ENCODE results near the gene IL20. TPM values are rescaled to one million over a fixed set of nuclear protein-coding genes. Genes with fewer than 3 reads are reported as not detected.

Gene IL20
- not detected in 2 replicates for total RNA-seq (2014; rRNA removed; shearing (Covaris generic))

DNA sequence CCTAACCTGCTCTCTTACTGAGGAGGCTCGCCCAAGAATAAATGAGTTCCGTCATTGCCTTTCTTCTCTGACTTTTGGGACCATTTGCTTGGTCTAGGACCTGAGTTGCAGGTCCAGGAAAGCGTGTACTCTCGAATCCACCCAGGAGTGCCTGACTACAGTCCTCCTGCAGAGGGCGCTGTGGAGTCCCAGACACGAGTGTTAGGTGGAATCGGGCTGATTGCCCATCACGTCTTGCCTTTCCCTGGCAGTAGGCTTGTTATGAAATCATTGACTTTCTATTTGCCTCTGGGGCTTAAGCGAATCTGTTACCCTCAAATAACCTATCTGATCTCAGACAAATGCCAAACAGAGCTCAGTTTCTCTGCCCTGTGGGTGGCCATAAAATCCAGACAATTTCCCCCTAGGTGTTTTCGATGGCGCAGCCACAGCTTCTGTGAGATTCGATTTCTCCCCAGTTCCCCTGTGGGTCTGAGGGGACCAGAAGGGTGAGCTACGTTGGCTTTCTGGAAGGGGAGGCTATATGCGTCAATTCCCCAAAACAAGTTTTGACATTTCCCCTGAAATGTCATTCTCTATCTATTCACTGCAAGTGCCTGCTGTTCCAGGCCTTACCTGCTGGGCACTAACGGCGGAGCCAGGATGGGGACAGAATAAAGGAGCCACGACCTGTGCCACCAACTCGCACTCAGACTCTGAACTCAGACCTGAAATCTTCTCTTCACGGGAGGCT, at the start of gene IL20:
IL20 (plus strand) TSS at position 685 of the 733 bp plus-strand sequence. CDS start 230 bp downstream, outside the sequence.
- peak; percentile 76 for DNase-seq (ENCODE audit: low spot score)

DNA sequence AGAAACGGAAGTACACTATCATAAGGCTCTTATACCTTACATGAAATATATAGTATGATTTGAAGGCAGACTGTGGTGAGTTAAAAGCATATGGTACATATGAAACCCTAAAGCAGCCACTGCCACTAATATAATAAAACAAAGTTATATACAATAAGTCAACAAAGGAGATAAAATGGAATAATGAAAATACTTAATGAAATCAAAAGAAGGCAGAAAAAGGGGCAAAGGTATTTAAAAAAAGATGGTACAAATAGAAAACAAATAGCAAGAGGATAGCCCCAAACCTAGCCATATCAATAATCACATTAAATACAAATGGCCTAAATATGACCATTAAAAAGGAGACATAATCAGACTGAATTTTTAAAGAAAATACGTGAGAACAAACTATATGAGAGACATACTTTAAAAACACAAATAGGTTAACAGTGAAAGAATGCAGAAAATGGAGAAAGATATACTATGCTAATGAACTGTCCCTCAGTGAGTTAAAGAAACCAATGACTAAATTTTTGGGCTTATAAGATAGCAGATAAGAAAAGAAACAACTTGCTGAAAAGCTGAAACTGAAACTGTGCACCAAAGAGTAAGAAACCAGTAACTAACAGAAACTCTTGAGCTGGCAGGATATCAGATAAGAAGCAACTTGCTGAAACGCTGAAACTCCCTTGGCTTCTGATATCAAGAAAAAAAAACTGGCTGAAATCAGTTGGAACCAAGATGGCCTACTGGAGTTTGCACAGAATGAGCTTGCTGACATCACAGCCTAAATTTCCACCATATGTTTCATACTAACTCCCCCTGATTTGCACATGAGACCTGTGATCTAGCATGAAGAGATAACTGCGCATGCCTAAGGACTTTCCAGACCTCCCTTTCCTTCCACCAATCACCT, 48.8 kb upstream of the IL20 start:
- DNase-seq (ENCODE audit: low spot score): no peak

- DNase-seq (ENCODE audit: low spot score): no peak
Observed at GRCh38 chr1:206821493-206821892, 43.9 kb upstream of the IL20 start.

DNA sequence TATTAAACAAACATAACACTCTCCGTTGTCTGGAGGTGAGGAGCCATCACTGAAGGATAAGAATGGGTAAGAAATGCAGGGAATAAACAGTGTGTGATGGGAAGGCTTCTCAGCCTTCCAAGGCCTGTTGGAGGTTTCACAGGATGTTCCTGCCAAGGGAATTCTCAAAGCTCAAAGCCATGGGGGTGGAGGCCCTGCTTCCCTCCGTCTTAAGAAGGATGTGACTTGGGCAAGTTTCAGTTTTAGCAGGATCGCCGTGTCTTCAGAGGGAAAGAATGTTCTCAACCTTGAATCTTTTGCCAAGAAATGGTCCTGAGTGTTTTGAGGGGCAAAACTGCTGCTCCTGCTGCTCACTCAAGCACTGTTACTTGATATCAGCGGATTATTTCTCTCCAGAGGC, 41.7 kb upstream of the IL20 start:
- no peak for DNase-seq (ENCODE audit: low spot score)

DNA sequence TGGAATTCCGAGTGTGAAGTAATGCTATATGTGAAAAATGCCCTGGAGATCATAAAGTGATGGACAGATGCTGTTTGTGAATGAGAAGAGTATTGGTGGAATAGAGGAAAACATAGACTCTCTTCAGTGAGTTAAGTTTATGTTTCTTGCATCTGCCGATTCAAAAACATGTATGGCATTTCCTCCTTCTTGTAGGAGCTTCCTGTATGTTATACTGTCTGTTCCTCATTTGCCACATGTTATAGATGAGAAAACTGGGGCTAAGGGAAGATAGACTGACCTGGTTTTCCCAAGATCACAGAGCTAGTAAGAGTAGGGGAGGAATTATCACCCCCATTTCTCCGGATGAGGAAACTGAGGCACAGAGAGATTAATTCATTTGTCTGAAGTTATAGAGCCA, 41.1 kb upstream of the IL20 start:
- DNase-seq (ENCODE audit: low spot score): no peak

DNA sequence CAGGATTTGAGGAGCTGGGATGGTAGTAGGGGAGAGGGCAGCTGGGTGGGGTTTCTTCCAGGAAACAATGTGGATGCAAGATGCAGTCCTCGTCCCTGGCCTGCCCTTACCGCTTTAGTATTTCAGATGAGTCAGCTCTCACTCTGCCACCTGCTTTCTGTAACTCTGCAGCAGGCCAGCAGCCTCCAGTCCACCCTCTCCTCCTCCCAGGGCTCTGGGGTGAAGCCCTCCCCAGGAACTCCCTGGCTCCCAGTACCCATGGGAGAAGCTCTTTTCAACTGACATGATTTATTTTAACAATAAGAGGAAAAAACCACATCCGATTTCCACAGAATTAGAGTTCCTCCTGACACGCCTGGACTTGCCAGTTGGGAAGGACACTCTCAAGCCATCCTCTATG, 39.0 kb upstream of the IL20 start:
- peak; percentile 58 for DNase-seq (ENCODE audit: low spot score)

DNA sequence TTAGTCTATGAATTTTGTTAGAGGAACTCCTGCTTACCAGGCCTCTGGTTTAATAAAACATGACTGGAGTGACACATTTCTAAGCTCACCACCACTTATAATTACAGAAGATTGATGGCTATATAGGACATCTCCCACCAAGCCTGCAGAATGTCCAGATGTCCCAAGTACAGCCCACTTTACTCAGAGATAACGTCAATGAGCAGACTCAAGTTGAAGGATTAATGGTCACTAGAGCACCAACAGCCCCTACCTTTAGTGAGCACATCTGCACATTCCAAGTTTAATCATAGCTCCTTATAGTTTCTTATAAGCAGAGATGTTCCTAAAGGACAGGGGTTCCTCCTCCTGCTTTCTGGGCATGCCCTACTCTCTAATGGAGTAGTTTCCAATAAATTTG, 37.4 kb upstream of the IL20 start:
- no peak for DNase-seq (ENCODE audit: low spot score)

- DNase-seq (ENCODE audit: low spot score): no peak
Observed at GRCh38 chr1:206828765-206829164, 36.7 kb upstream of the IL20 start.

DNA sequence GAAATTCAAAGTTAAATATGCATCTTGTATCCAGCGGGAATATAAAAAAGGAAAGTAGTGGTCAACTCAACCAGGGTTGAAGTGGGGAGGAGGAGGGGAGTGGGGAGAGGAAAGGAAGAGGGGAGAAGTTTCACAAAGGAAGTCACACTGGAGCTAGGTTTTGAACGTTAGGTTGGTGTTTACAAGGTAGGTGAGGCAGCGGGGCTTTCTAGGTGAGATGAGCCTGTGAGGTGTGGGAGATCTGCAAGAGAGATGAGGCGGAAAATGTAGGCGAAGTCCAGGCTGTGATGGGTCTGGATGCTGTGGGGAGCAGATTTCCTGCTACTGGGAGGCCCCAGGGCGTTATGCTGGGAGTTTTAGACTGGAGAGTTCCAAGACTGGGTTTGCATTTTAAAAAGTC, 36.1 kb upstream of the IL20 start:
- no peak for DNase-seq (ENCODE audit: low spot score)

DNA sequence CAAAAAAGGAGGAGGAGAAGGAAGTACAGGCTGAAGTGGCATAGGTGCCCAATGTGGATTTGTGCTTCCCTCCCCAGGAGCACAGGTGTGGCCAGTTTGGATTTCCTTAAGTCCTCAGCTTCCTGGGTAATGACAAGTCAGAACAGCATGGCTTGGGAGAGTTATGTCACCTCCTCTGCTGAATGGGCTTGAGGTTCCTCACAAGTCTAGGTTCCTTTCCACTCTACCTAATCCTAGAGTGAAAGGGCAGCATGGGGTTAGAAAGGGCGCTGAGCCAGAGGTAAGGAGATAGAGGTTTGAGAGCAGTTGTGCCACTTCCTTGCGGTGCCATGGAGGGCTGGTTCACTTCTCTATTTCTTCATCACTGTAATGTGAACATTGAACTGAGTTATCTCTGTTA, 35.5 kb upstream of the IL20 start:
- DNase-seq (ENCODE audit: low spot score): no peak

GRCh38 chr1:206831650-206832049, 33.8 kb upstream of the IL20 start:
- no peak for DNase-seq (ENCODE audit: low spot score)

- DNase-seq (ENCODE audit: low spot score): no peak
Observed at GRCh38 chr1:206832352-206832880, 33.0 kb upstream of the IL20 start.

- no peak for DNase-seq (ENCODE audit: low spot score)
Observed at GRCh38 chr1:206833106-206833680, 32.2 kb upstream of the IL20 start.

DNA sequence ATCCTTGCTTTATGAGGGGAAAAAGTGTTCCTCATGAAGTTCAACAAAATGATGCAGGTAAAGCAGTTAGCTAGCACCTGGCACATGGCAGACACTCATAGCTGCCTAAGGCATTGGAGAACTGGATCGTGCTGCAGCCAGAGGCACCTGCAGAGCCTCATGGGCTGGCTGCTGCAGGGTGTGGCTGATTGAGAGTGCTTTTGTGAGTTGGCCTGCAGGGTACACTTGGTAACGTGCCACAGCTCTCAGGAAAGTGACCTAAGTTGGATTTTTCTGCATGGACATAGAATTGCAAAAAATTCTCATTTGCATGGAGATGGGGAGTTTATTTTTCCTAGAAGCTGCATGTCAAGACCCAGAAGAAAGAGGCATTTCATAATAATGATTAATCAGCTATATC, 31.6 kb upstream of the IL20 start:
- DNase-seq (ENCODE audit: low spot score): no peak

DNA sequence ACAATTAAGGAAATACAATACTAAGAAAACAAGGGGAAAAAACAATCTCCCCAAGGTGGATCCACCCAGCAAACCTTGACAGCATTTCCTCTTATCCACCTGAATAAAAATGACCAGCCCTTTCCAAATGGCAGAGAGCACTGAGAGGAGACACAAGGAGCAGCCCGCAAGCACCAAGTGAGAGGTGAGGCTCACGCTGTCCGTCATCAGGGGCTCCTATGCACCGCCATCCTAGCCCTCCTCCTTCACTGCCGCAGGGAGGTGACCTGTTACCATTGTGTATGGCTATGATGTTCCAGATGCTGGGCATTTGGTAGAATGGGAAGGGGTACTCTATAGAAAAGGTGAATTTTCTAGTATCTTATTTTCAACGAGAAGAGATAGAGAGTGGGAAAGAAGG, 31.2 kb upstream of the IL20 start:
- DNase-seq (ENCODE audit: low spot score): no peak

DNA sequence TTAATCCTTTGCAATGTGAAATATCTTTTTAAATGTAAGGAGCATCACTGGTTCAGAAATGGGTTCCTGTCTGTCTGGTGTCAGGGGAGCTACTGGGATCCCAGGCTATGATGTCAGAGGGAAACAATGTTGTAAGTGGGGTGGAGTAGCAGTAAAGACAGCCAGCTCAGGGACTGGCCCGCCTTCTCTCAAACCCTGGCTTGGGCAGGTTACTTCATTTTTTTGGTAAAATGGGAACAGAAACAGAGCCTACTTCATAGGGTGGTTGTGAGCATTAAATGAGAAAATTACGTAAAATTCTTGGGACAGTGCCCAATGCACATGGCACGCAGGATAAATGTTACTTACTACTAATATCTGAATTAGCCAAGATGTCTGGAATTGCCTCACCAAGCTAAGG, 30.7 kb upstream of the IL20 start:
- peak; percentile 62 for DNase-seq (ENCODE audit: low spot score)

- no peak for DNase-seq (ENCODE audit: low spot score)
Observed at GRCh38 chr1:206835186-206835585, 30.2 kb upstream of the IL20 start.

DNA sequence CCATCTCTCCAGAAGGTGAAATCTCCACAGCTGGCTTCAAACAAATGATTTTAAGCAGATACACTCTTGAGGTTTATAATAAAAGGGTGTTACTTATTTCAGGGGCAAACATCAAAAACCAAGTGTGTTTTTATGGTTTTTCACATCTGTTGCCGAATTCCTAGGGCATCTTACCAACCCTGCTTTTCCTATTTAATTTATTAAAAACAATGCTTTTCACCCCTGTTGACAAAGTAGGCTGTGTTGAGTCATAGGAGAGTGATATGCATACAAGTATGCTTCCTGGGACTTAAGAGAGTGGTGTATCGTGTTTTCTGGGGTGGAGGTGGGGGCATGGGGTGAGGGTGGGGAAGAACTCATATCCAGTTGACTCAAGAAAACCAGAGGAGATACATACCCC, 29.3 kb upstream of the IL20 start:
- no peak for DNase-seq (ENCODE audit: low spot score)

- DNase-seq (ENCODE audit: low spot score): no peak
Observed at GRCh38 chr1:206839006-206839560, 26.3 kb upstream of the IL20 start.

DNA sequence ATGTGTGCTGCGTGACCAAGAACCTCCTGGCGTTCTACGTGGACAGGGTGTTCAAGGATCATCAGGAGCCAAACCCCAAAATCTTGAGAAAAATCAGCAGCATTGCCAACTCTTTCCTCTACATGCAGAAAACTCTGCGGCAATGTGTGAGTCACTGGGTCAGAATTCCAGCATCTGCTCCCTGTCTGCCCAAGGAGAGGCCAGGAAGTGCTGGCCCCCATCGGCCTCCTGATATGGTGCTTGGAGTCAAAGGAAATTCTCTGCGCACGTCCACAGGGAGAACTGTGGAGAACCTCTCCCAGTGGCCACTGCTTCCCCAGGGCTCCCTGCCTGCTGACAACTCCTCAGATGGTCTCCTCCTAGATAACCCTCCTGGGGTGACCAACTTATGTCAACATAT, 25.6 kb upstream of the IL20 start:
- DNase-seq (ENCODE audit: low spot score): peak; percentile 93

DNA sequence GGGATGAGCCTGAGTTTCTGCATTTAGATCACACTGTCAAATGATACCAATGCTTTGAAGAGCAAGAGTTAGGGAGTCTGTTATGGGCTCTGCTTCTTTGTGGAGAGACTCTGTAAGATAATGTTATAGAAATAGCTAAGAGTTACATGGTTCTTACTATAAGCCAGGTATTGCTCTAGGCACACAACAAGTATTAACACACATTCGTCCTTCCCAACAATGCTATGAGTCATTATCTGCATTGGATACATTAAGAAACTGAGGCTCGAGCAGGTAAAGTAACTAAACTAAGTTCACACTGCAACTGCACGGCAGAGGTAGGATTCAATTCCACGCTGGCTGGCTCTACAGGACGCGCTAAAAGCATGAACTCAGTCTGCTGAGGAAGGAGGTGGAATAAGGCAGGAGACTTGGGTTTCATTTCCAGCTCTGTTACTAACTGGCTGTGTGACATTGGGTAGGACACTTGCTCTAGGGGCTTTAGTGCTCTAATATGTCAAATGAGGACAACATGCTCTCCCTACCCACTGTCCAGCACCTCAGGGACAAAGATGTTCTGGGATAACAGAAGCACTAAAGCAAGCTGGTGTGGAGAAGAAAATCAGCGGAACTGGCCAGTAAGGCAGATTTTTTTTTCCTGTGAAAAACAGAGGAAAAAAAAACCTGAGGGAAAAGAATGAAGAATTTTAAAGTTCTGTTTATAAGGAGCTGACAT, 23.7 kb upstream of the IL20 start:
- no peak for DNase-seq (ENCODE audit: low spot score)

All from A172 (cell line).